ENCODE data around the gene NEK8. TPM values are rescaled to one million over a fixed set of nuclear protein-coding genes. Genes with fewer than 3 reads are reported as not detected.
"Not testable (repeated sequence)": the region's sequence is repeated elsewhere in the genome, so short reads cannot be mapped to it uniquely, and the experiment has no call there.

Gene NEK8
- total RNA-seq, 2 experiments from 2014 or later, result 4.8 to 5.6 TPM

DNA sequence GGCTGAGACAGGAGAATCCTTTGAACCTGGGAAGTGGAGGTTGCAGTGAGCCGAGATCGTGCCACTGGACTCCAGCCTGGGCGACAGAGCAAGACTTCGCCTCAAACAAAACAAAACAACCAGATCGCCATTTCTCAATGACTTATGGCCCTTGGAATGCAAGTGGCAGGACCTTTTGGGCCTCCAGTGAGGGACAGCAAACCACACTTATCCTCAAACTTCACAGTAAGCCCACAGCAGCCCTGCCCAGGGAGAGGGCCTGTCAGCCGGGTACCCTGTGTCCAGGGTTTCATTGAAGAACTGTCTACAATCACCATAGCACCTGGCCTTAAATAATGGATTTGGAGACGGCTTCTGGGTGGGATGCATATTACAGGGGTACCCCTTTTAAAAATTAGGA lies 26.9 kb downstream of the NEK8 start:
- Mint-ChIP-seq H3K9me3 (no peaks in the 10 kb centered on the region), H3K4me1 (peaks cover 3% of the 10 kb centered on the region), H3K36me3 (peaks cover 14% of the 10 kb centered on the region), H3K27ac (peak overlapping the region; percentile 34), H3K4me3 (no peak overlapping the region), H3K27me3 (no peaks in the 10 kb centered on the region)
- DNase-seq, result no peak

DNA sequence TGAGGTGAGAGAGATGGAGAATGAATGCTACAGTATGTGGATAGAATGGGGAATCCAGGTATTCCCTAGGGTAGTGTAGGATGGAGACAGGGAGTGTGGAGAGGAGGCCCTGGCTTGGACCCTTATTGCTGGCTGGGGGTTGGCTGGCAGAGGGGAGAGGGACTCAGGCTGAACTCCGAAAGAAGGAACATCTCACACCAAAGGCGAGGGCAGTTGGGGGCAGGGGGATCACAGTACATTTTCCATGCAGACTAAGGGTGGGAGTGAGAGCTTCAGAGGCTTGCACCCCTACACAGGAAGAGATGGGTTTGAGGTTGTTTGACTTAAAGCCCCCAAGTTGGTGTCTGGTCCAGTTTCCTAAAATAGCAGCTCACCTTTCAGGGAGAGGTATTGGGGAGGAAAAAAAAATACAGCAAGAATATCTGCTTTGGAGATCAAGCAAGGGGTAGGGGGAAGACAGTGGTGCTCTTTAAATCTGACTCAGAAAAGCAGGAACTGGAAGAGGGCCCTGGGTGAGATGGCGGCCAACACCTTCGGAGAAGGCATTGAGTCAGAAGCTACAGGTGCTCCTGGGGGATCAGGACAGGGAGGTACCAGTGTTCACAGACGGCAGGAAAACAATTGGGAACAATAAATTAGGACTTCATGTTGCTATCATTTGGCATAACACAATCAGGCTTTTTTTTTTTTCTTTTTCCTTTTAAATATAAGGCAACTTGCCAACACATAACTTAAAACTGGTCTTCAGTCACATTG lies 27.6 kb downstream of the NEK8 start:
- Mint-ChIP-seq H3K4me3 (no peak overlapping the region), H3K36me3 (peaks cover 7% of the 10 kb centered on the region), H3K4me1 (no peaks in the 10 kb centered on the region), H3K27me3 (no peaks in the 10 kb centered on the region), H3K27ac (peak overlapping the region; percentile 34), H3K9me3 (no peaks in the 10 kb centered on the region)
- DNase-seq, result no peak

DNA sequence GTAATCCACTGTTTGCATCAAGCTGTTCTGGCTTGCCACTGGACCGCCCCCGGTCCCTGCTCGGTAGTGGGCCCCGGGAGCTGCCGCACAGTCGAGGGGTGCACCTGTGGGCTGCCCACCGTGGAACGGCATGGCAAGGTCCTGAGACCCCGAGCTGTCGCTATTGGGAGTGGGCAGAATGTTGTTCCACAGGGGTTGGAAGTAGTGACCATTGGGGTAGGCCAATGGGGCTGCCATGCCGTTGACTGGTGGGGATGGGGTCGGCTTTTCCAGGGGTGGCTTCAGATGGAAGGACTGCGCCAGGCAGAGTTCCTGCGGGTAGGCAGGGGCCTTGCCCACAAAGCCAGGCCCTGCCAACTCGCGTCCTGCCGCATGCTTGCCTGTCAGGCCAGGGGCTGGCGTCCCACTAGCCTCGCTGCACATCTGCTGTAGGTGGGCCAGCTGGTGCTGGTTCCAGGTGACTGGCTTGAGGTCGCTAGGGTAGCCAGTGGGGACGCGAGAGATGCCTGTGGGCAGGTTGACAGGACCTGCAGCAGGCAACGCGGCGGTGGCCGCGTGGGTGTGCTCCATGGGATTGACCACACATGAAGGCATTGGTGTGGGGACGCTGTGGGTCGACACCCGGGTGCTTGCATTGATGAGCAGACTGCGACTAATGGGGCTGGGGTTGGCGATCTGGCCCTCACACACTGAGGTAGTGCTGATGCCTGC lies 30.0 kb downstream of the NEK8 start:
- H3K27me3 Mint-ChIP-seq, result no peaks in the 10 kb centered on the region
- no peak overlapping the region for H3K4me3 Mint-ChIP-seq
- H3K36me3 Mint-ChIP-seq, result peaks cover 2% of the 10 kb centered on the region
- no peak overlapping the region for H3K27ac Mint-ChIP-seq
- DNase-seq, result no peak
- no peaks in the 10 kb centered on the region for H3K9me3 Mint-ChIP-seq
- H3K4me1 Mint-ChIP-seq, result peaks cover 8% of the 10 kb centered on the region

DNA sequence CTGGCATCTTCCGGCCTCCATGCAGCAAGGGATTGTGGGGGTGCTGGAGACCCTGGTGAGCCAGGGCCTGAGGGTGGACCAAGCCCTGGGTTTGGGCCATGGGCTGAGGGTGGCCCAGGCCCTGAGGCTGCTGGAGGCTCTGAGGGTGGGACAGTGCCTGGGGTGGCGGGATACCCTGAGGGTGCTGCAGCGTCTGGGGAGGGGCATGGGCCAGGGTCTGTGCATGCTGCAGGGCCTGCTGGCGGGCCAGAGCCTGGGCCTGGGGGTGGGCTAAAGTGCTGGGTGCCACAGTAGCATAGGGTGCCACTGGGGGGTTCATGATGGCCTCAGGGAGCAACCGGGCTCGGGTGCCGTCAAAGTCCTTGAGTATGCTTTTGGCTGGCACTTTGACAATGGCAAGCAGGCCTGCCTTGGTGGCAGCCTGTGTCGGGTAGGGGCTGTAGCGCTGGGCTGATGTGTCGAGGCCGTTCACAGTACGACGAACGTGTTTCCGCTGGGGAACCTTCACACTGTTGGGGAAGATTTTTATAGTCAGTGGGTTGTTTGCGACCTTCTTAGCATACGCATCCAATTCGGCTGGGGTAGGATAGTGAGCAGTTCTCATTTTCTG lies 30.8 kb downstream of the NEK8 start:
- H3K4me1 Mint-ChIP-seq, result peaks cover 12% of the 10 kb centered on the region
- H3K27ac Mint-ChIP-seq, result no peak overlapping the region
- DNase-seq, result no peak
- H3K9me3 Mint-ChIP-seq, result no peaks in the 10 kb centered on the region
- H3K36me3 Mint-ChIP-seq, result peaks cover 4% of the 10 kb centered on the region
- H3K27me3 Mint-ChIP-seq, result no peaks in the 10 kb centered on the region
- no peak overlapping the region for H3K4me3 Mint-ChIP-seq

DNA sequence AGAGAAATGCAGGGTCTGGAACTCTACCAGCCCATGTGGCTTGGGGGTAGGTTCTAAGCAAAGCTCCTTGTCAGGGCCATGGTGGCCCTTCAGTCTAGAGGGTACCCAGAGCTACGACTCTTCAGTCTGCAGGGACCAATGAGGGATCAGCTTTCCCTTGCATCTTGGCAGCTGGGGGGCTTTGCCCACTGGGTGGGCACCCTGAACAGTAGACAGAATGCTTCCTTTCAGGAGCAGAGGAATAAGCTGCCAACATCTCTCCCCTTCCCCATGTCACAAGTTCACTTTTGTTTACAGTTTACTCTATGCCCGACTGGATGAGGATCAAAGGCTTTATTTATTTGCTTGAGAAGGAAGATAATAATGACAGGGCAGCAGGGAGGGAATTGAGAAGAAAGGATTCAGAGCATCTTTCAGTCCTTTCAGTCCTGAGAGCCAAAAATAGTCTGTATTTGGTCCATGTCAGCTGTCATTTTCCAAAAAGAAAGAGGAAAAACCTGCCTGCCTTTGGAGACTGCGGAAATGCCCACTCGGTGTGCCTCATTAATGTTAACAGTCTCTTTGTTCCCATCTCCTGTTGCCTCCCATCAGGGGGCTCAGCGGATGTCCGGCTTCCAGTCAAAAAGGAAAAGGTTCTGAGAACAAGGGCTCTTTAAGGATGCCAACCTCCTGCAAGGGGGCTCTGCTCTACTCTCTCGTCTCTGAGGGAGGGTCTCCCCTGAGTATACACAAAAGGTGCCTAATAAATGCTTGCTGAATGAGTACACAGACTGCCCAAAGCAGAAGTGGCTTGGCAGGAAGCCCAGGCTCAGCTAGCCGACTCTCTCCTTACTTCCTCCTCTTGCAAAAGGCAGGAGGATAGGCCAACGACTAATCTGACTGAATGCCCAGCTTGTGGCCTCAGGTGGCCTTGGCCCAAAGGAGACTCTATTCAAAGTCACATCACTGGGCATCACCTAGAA lies 32.3 kb downstream of the NEK8 start:
- peaks cover 4% of the 10 kb centered on the region for H3K36me3 Mint-ChIP-seq
- peak overlapping the region; percentile 56 for H3K27ac Mint-ChIP-seq
- H3K9me3 Mint-ChIP-seq, result no peaks in the 10 kb centered on the region
- no peaks in the 10 kb centered on the region for H3K27me3 Mint-ChIP-seq
- peaks cover 12% of the 10 kb centered on the region for H3K4me1 Mint-ChIP-seq
- H3K4me3 Mint-ChIP-seq, result no peak overlapping the region
- no peak for DNase-seq

DNA sequence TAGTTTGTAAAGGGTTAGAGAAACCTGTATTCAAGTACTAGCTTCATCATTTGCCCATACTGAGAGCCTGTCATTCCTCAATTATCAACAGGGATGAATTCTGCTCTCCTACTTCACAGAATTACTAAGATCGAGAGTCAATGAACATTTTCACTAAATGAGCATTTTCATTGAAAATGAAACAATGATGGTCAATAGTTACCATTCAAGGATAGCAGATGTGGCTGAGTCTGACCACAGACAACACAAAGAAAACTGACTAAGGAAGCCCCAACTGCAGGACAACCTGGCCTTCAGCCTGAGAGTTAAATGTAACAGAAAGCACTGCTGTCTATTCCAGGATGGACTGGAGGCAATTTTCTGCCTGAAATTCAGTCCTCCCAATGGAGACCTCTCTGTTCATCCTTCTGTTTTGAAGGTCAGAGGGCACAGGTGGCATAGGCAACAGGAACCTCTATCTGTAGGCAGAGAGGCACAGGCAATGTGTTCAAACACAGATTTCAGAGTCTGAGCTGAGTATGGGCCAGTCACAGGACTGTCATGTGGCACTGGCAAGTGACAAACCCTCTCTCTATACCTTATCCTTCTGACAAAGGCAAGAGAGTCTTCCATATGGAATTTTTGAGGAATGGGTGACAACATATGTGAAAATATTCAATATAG lies 34.7 kb downstream of the NEK8 start:
- DNase-seq, result no peak
- Mint-ChIP-seq H3K4me3 (no peak overlapping the region), H3K4me1 (peaks cover 12% of the 10 kb centered on the region), H3K9me3 (no peaks in the 10 kb centered on the region), H3K27ac (no peak overlapping the region), H3K27me3 (no peaks in the 10 kb centered on the region), H3K36me3 (peaks cover 4% of the 10 kb centered on the region)

DNA sequence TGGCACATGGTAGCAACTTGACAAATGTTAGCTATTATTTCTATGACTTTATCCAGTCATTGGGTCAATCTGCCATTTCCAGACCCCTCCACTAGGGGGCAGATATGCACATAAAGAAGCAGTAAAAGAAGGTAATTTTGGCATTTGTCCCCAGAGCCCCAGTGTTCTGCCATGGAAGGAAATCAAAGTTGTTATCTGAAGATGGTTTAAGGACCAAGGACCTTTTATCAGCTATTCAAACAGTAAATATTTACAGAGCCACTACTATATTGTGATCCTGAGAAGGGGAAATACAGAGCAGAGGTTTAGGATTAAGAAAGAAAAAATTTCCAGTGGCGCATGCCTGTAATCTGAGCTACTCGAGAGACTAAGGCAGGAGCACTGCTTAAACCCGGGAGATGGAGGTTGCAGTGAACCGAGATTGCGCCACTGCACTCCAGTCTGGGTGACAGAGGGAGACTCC lies 35.2 kb downstream of the NEK8 start:
- no peaks in the 10 kb centered on the region for H3K9me3 Mint-ChIP-seq
- H3K27me3 Mint-ChIP-seq, result no peaks in the 10 kb centered on the region
- no peak overlapping the region for H3K4me3 Mint-ChIP-seq
- peak; percentile 63 for DNase-seq
- peaks cover 12% of the 10 kb centered on the region for H3K4me1 Mint-ChIP-seq
- peak overlapping the region; percentile 69 for H3K27ac Mint-ChIP-seq
- H3K36me3 Mint-ChIP-seq, result peaks cover 4% of the 10 kb centered on the region

DNA sequence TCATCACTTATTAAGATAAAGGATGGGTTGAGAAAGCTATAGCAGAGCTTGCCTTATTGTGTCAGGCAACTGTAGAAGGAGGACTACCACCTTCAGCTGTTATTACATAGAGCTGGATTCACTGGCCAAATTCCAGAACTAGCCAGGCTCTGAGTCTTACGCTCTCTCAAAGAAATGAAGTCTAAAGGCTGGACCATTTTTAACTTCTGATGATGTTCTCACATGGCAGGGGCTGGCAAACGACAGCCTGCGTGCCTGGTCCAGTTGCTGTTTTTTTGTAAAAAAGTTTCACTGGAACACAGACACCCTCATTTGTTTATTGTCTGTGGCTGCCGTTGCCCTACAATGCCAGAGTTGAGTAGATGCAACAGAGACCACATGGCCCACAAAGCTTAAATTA lies 36.5 kb downstream of the NEK8 start:
- no peak for DNase-seq
- Mint-ChIP-seq H3K27me3 (no peaks in the 10 kb centered on the region), H3K4me3 (no peak overlapping the region), H3K27ac (no peak overlapping the region), H3K4me1 (peaks cover 12% of the 10 kb centered on the region), H3K9me3 (no peaks in the 10 kb centered on the region), H3K36me3 (peaks cover 2% of the 10 kb centered on the region)

DNA sequence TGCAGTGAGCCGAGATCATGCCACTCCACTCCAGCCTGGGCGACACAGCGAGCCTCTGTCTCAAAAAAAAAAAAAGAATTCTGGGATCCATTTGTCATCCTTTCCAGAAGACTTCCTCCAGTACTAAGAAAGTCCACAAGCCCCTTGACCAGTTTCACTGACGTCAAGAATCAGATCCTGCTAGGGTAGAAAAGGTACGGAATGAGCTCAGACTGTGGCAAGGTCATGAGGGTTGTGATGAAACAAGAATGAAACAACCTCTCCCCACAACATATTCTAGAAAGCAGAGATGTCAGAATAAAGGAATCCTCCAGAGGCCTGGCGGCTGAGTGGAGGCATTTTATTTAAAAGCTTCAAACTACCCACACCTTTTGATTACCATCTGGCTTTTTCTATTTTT lies 45.1 kb downstream of the NEK8 start:
- Mint-ChIP-seq H3K27me3 (no peaks in the 10 kb centered on the region), H3K4me1 (peaks cover 20% of the 10 kb centered on the region), H3K27ac (peak overlapping the region; percentile 8), H3K4me3 (no peak overlapping the region), H3K9me3 (no peaks in the 10 kb centered on the region), H3K36me3 (peaks cover 5% of the 10 kb centered on the region)
- no peak for DNase-seq

DNA sequence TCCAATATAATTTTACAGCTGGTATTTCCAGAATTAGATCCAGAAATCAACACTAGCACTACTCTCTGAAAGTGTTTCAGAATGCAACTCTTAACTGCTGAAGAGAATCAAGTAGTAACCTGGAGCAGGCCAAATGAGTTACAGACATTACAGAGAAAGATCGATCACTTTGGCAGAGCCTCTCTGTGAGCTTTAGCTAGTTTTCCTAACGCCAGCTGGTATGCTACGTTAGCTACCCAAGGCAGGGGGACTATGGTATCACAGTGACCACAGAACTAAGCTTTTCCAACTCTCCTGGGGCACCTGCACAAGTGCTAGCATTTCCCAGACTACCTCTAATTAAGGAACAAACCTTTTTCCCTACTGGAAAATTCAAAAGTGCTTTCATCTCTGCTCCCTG lies 45.6 kb downstream of the NEK8 start:
- no peaks in the 10 kb centered on the region for H3K27me3 Mint-ChIP-seq
- H3K4me1 Mint-ChIP-seq, result peaks cover 25% of the 10 kb centered on the region
- H3K27ac Mint-ChIP-seq, result peak overlapping the region; percentile 8
- DNase-seq, result no peak
- no peaks in the 10 kb centered on the region for H3K9me3 Mint-ChIP-seq
- peaks cover 9% of the 10 kb centered on the region for H3K36me3 Mint-ChIP-seq
- H3K4me3 Mint-ChIP-seq, result no peak overlapping the region

DNA sequence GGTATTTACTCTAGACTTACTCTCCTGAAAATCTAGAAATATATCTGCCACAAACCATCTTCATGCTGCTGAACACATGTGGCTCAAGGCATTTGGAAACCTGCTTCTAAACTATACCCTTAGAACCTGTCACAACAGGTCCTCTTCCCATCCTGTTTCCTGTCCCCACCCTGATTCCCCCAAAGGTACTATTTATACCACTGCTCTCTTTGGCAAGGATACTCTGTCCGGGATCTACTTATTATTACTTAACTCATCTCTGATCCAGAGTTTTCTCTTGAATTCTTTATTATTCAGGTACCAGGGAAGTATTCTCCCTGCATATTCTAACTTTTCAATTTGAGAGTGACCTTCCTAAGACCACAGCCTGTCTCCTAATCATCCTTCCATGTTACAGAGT lies 48.6 kb downstream of the NEK8 start:
- H3K4me1 Mint-ChIP-seq, result peaks cover 31% of the 10 kb centered on the region
- no peak overlapping the region for H3K4me3 Mint-ChIP-seq
- H3K9me3 Mint-ChIP-seq, result no peaks in the 10 kb centered on the region
- H3K36me3 Mint-ChIP-seq, result peaks cover 15% of the 10 kb centered on the region
- H3K27me3 Mint-ChIP-seq, result no peaks in the 10 kb centered on the region
- peak overlapping the region; percentile 63 for H3K27ac Mint-ChIP-seq
- DNase-seq, result no peak

DNA sequence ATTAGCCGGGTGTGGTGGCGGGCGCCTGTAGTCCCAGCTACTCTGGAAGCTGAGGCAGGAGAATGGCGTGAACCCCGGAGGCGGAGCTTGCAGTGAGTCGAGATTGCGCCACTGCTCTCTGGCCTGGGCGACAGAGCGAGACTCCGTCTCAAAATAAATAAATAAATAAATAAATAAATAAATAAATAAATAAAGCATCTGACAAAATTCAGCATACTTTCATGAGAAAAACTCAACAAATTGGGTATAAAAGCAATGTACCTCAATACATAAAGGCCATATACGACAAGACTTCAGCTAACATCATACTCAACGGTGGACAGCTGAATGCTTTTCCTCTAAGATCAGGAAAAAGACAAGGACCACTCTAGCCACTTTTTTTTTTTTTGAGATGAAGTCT lies 51.0 kb downstream of the NEK8 start:
- not testable (repeated sequence) for H3K27me3 Mint-ChIP-seq, DNase-seq, H3K4me3 Mint-ChIP-seq, H3K9me3 Mint-ChIP-seq, H3K27ac Mint-ChIP-seq
- Mint-ChIP-seq H3K36me3 (peaks cover 12% of the 10 kb centered on the region), H3K4me1 (peaks cover 31% of the 10 kb centered on the region)

DNA sequence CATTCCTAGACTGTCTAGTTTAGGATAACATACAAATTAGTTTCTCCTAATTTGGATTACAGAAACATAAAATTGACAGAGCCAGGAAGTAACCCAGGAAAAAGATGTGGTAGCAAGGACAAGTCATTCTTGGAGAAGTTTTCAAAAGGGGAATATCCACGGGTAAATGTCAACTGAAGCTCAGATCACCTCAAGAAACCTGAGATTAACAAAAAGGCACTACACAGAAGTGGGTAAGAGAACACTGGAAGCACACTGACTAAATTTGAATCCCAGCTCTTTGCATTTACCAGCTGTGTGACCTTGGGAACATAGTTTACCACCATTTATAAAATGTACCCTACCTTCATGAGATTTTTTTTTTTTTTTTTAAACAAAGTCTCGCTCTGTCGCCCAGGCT lies 54.6 kb downstream of the NEK8 start:
- Mint-ChIP-seq H3K27me3 (no peaks in the 10 kb centered on the region), H3K27ac (peak overlapping the region; percentile 16), H3K4me1 (peaks cover 18% of the 10 kb centered on the region), H3K9me3 (no peaks in the 10 kb centered on the region), H3K36me3 (peaks cover 15% of the 10 kb centered on the region), H3K4me3 (no peak overlapping the region)
- no peak for DNase-seq

DNA sequence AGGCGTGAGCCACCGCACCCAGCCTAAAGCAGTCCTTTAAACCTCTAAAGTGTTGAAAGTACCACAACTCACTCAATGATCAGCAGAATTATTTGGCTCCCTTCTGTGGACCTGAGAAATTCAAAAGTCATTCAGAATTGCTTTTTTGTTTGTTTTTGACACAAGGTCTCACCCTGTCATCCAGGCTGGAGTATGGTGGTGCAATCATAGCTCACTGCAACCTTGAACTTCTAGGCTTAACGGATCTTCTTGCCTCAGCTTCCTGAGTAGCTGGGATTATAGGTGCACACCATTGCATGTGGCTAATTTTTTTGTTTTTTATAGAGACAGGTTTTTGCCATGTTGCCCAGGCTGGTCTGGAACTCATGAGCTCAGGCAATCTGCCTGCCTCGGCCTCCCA lies 59.5 kb downstream of the NEK8 start:
- Mint-ChIP-seq H3K4me3 (no peak overlapping the region), H3K36me3 (peaks cover 6% of the 10 kb centered on the region), H3K4me1 (peaks cover 12% of the 10 kb centered on the region), H3K27ac (no peak overlapping the region), H3K9me3 (no peaks in the 10 kb centered on the region), H3K27me3 (no peaks in the 10 kb centered on the region)
- DNase-seq, result no peak

Data from activated naive CD8-positive, alpha-beta T cell treated with anti-CD3 and anti-CD28 coated beads for 36 hours (primary cell).